GM19438 (cell line): ENCODE measurements around the gene METTL22.

Experiments
- ATAC-seq: cut with Tn5 transposase; IDR thresholded peaks from one replicate; pipeline ENCODE4 v1.9.1; 2021; ENCODE audit warnings: low read depth; ENCODE audit not compliant: unreplicated experiment

Gene METTL22

GRCh38 chr16:8685617-8686016, 64.1 kb downstream of the METTL22 start:
- ATAC-seq, result no peak

DNA sequence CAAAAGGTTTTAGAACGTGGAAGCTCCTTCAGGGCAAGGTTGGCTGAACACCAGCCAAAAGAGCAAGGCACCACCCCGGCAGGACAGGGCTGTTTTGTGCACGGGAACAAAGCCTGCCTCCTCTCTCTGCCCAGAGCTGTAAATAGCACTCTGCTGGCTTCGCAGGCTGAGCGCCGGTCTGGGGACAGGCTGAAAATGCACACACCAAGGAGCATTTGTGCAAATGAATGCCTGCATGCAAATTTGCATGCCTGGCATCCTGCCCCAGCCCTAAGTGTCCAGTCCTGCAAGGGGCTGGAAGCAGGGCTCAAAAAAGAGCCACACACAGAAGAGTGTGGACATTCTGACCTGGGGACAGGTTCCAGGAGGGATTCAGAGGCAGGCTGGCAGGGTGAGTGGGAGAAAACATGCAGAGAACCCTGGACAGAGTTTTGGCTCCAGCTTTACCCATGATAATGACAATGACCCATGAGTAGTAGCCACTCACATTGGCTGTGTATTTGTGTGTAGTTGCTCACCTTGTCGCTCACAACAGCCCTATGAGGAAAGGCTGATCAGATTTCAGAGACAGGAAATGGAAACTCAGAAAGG, 64.6 kb downstream of the METTL22 start:
- ATAC-seq, result no peak

- no peak for ATAC-seq
These were observed 65.4 kb downstream of the METTL22 start for GRCh38 chr16:8686879-8687278.

GRCh38 chr16:8689686-8690085, 68.2 kb downstream of the METTL22 start:
- no peak for ATAC-seq

DNA sequence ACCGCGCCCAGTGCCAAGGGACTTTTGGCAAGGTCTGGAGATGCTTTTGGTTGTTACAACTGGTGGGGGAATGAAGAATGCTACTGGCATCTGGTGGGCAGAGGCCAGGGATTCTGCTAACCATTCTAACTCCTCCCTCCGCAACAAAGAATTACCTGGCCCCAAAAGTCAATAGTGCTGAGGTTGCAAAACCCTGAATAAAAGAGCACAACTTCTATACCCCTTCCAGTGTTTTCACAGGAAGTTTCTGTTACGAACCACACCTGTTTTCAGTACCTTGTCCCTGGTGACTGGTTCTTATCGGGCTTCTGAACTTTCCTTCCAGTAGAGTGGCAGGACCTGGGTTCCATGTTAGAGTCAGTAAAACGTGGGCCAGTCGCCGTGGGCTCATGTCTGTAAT, 70.2 kb downstream of the METTL22 start:
- ATAC-seq, result no peak

DNA sequence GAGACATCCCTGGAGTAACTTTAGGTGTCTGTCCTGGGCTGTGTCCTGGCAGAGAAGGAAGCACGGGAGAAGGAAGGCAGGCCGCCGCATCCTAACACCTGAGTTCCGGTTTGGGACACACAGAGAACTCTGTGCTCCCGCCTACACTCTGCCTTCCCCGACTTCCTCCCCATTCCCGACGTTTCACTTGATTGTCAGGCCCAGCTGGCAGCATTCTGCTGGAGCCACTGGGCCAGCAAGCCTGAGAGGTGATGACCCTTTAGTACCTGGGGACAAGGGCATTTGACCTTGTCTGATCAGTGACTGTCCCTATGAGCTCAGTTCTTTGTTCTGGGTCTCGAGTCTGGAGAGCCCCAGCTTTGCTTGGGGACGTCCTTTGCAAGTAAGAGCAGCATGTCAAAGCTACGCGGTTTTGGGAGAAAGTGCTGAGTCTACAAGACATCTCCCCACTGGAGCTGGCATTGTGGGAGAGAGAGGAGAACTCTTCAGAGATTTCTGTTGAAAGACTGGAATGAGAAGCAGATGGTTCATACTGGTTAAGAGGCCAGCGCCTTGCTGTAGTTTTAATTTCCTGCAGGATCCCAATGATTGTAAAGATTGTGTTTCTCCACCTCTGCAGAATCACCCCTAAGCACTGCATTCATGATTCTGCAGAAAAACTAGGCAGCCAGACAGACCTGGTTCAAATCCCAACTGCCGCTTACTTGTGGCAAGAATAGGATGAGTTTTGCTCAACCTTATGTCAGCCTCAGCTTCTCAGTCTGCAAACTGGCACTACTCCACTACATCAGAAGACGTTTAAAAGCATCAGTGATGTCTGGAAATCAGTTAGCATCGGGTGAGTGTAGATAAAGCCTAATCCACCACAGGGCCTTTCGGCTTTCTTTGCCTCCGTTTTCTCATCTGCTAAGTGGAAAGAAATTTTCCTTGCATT, 73.6 kb downstream of the METTL22 start:
- no peak for ATAC-seq

GRCh38 chr16:8696880-8697279, 75.4 kb downstream of the METTL22 start:
- no peak for ATAC-seq

- no peak for ATAC-seq
These were observed 76.5 kb downstream of the METTL22 start for GRCh38 chr16:8697965-8698364.
